ENCODE data around the gene ATP5MG. TPM values are rescaled to one million over a fixed set of nuclear protein-coding genes. Genes with fewer than 3 reads are reported as not detected.

ATP5MG gene
- total RNA-seq, 1 experiment from 2014 or later: 248 TPM

DNA sequence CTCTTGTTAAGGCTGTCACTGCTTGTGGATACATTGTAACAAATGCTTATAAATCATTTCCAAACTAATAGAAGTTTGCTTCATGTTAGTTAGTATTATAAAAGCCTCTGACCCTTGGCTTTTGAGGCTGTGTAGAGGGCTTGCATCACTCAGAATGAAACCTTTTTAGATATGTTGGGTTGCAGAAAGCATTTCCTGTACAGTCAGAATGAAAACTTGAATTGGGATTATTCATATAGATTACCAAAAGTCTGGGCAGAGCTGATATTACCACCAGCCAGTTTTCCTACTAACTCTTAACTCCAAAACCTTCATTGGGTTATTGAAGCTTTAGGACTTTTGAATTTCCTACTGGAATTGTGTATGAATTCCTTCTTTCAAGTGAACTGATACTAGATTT, 46.9 kb downstream of the ATP5MG start:
- no peaks in the 10 kb centered on the region for H3K9me3 ChIP-seq (ENCODE audit: insufficient read depth, low read depth)
- POLR2A ChIA-PET (ENCODE audit: unreplicated experiment): interaction anchor here (0.5 kb wide), 1 partner anchor 15 kb away, joined by 8 read pairs; no protein-coding TSS in a partner anchor
- intact Hi-C loops (cut with micrococcal nuclease; ENCODE audit: unreplicated experiment): no loop called here
- peaks cover 92% of the 10 kb centered on the region for H3K79me2 ChIP-seq (ENCODE audit: low read depth)
- H3K4me1 ChIP-seq (replicated peaks; ENCODE audit: insufficient read depth): no peaks in the 10 kb centered on the region
- H3K4me3 ChIP-seq: no peak overlapping the region
- H2AFZ ChIP-seq: no peak overlapping the region
- H3K27ac ChIP-seq: no peak overlapping the region
- BruUV-seq (replicated peaks): no TSS peak
- H3K27me3 ChIP-seq (ENCODE audit: insufficient read depth, low read depth): no peaks in the 10 kb centered on the region
- peaks cover 26% of the 10 kb centered on the region for H3K36me3 ChIP-seq (ENCODE audit: low read depth)
- DNase-seq: no peak
- CTCF ChIA-PET: interaction anchor here (0.6 kb wide), 1 partner anchor 91 kb away, joined by 4 read pairs; no protein-coding TSS in a partner anchor
- H3K4me2 ChIP-seq: no peak overlapping the region
- no peak for TF ChIP-seq EZH2 (IDR thresholded peaks at IDR 0.05; ENCODE audit: low read depth)
- TF ChIP-seq, protein P1, sequence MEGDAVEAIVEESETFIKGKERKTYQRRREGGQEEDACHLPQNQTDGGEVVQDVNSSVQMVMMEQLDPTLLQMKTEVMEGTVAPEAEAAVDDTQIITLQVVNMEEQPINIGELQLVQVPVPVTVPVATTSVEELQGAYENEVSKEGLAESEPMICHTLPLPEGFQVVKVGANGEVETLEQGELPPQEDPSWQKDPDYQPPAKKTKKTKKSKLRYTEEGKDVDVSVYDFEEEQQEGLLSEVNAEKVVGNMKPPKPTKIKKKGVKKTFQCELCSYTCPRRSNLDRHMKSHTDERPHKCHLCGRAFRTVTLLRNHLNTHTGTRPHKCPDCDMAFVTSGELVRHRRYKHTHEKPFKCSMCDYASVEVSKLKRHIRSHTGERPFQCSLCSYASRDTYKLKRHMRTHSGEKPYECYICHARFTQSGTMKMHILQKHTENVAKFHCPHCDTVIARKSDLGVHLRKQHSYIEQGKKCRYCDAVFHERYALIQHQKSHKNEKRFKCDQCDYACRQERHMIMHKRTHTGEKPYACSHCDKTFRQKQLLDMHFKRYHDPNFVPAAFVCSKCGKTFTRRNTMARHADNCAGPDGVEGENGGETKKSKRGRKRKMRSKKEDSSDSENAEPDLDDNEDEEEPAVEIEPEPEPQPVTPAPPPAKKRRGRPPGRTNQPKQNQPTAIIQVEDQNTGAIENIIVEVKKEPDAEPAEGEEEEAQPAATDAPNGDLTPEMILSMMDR (conservative IDR thresholded peaks at IDR 0.05): no peak
- no peaks in the 10 kb centered on the region for H3K9me2 ChIP-seq (ENCODE audit: insufficient read depth)
- peaks cover 71% of the 10 kb centered on the region for H4K20me1 ChIP-seq (ENCODE audit: insufficient read depth)
- H3F3A ChIP-seq (ENCODE audit: insufficient read depth, low read depth): peaks cover 11% of the 10 kb centered on the region

DNA sequence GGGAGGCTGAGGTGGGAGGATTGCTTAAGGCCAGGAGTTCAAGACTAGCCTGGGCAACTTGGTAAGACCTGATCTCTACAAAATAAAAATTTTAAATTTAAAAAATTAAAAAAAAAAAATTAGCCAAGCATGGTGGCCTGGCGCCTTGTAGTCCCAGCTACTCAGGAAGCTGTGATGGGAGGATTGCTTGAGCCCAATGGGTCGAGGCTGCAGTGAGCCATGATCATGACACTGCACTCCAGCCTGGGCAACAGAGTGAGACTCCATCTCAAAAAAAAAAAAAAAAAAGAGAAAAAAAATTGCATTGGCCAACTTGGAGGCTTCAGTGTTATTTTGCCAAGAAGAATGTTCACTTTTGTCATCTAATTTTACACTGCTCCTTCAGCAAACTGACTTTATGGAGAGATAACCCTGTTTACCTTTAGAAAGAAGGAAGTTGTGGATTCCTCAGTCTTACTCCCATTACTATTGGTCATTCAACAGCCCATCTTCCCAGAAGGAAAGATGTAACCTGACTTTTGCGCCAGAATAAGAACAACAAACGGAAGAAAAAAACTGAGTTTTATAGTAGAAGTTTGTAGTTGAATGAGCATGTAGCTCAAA, 48.0 kb downstream of the ATP5MG start:
- Histone ChIP-seq H3K27me3 (ENCODE audit: insufficient read depth, low read depth) (no peaks in the 10 kb centered on the region), H3K27ac (no peak overlapping the region), H4K20me1 (ENCODE audit: insufficient read depth) (peaks cover 71% of the 10 kb centered on the region), H3K4me2 (no peak overlapping the region), H2AFZ (no peak overlapping the region), H3F3A (ENCODE audit: insufficient read depth, low read depth) (peaks cover 13% of the 10 kb centered on the region), H3K9me3 (ENCODE audit: insufficient read depth, low read depth) (no peaks in the 10 kb centered on the region), H3K79me2 (ENCODE audit: low read depth) (peaks cover 92% of the 10 kb centered on the region), H3K4me3 (no peak overlapping the region), H3K9me2 (ENCODE audit: insufficient read depth) (no peaks in the 10 kb centered on the region), H3K36me3 (ENCODE audit: low read depth) (peaks cover 17% of the 10 kb centered on the region), H3K4me1 (replicated peaks; ENCODE audit: insufficient read depth) (no peaks in the 10 kb centered on the region)
- intact Hi-C loops (cut with micrococcal nuclease; ENCODE audit: unreplicated experiment): no loop called here
- TF ChIP-seq EZH2 (IDR thresholded peaks at IDR 0.05; ENCODE audit: low read depth): no peak
- TF ChIP-seq, protein P1 (conservative IDR thresholded peaks at IDR 0.05): no peak
- ChIA-PET CTCF (no interaction called here), POLR2A (ENCODE audit: unreplicated experiment) (no interaction called here)
- no TSS peak for BruUV-seq (replicated peaks)
- no peak for DNase-seq

DNA sequence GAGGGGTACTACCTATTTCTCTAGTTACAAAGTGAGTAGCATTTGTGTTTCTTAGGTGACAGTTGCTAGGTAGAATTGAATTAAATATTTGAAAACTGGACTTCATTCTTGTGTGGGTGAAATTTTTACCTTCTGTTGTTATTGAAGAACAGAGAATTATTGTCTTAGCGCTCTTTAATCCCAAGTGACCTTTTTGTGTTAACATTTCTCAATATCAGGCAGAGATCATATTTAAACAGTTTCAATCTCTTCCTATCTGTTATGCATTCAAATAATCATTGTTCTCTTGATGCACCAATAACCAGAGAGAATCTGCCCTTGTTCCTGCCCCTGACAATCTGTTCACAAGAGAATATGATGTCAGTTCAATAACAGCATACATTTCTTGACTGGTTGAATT, 49.0 kb downstream of the ATP5MG start:
- no peaks in the 10 kb centered on the region for H3K4me1 ChIP-seq (replicated peaks; ENCODE audit: insufficient read depth)
- CTCF ChIA-PET: interaction anchor here (0.6 kb wide), 1 partner anchor 64 kb away, joined by 9 read pairs; no protein-coding TSS in a partner anchor
- POLR2A ChIA-PET (ENCODE audit: unreplicated experiment): no interaction called here
- intact Hi-C loops (cut with micrococcal nuclease; ENCODE audit: unreplicated experiment): no loop called here
- no peak overlapping the region for H3K4me2 ChIP-seq
- H4K20me1 ChIP-seq (ENCODE audit: insufficient read depth): peaks cover 70% of the 10 kb centered on the region
- peaks cover 7% of the 10 kb centered on the region; the same call in 1 of the 2 replicates for H3K36me3 ChIP-seq (ENCODE audit: low read depth)
- H2AFZ ChIP-seq: no peak overlapping the region
- H3K9me2 ChIP-seq (ENCODE audit: insufficient read depth): no peaks in the 10 kb centered on the region
- no peak overlapping the region for H3K27ac ChIP-seq
- H3K27me3 ChIP-seq (ENCODE audit: insufficient read depth, low read depth): no peaks in the 10 kb centered on the region
- H3K79me2 ChIP-seq (ENCODE audit: low read depth): peaks cover 90% of the 10 kb centered on the region
- no peak for DNase-seq
- BruUV-seq (replicated peaks): no TSS peak
- no peak overlapping the region for H3K4me3 ChIP-seq
- TF ChIP-seq, protein P1 (conservative IDR thresholded peaks at IDR 0.05): no peak
- TF ChIP-seq EZH2 (IDR thresholded peaks at IDR 0.05; ENCODE audit: low read depth): no peak
- peaks cover 21% of the 10 kb centered on the region for H3F3A ChIP-seq (ENCODE audit: insufficient read depth, low read depth)
- H3K9me3 ChIP-seq (ENCODE audit: insufficient read depth, low read depth): no peaks in the 10 kb centered on the region

Other genes with a start within 250 kb of the ATP5MG start
- gene SCN4B, start 248.8 kb upstream of the ATP5MG start, total RNA-seq (2021): 0.08 TPM in 1 of 2 replicates, not detected in the other
- not detected in 2 replicates for gene SCN2B, start 225.0 kb upstream of the ATP5MG start, total RNA-seq (2021)
- not detected in 2 replicates for gene JAML, start 176.6 kb upstream of the ATP5MG start, total RNA-seq (2021)
- 13.4 and 16.8 TPM in 2 replicates for gene MPZL3, start 149.2 kb upstream of the ATP5MG start, total RNA-seq (2021)
- 39.4 and 43.1 TPM in 2 replicates for gene MPZL2, start 137.3 kb upstream of the ATP5MG start, total RNA-seq (2021)
- not detected in 2 replicates for gene CD3E, start 96.9 kb upstream of the ATP5MG start, total RNA-seq (2021)
- gene CD3D, start 58.9 kb upstream of the ATP5MG start, total RNA-seq (2021): not detected in 2 replicates
- not detected in 2 replicates for gene CD3G, start 57.3 kb upstream of the ATP5MG start, total RNA-seq (2021)
- 24.9 and 30.9 TPM in 2 replicates for gene UBE4A, start 42.0 kb upstream of the ATP5MG start, total RNA-seq (2021)
- 78.7 and 80.3 TPM in 2 replicates for gene KMT2A, start 34.9 kb downstream of the ATP5MG start, total RNA-seq (2021)
- 0.41 and 1.4 TPM in 2 replicates for gene TTC36, start 125.9 kb downstream of the ATP5MG start, total RNA-seq (2021)
- gene TMEM25, start 129.6 kb downstream of the ATP5MG start, total RNA-seq (2021): 14.1 and 21.2 TPM in 2 replicates
- gene IFT46, start 164.3 kb downstream of the ATP5MG start, total RNA-seq (2021): 19.2 and 22.1 TPM in 2 replicates
- 79.8 and 105 TPM in 2 replicates for gene ARCN1, start 170.8 kb downstream of the ATP5MG start, total RNA-seq (2021)
- gene PHLDB1, start 206.0 kb downstream of the ATP5MG start, total RNA-seq (2021): 122 and 125 TPM in 2 replicates

Measured in PC-9 (cell line).